GM12878 (cell line): ENCODE data around the gene OTOP3. TPM values are rescaled to one million over a fixed set of nuclear protein-coding genes. Genes with fewer than 3 reads are reported as not detected.
"Not testable (repeated sequence)": the region's sequence is repeated elsewhere in the genome, so short reads cannot be mapped to it uniquely, and the experiment has no call there.

Source experiments
- ATAC-seq: fragments of 200-7000 bp; cut with Tn5 transposase; 3 replicates; pipeline ENCODE4 v1.9.1; 2020; ENCODE audit warnings: mild to moderate bottlenecking, moderate library complexity
- BruUV-seq: library from RNA; stranded (reverse); fragments of 400-500 nt; replicated peaks from 2 replicates; lab custom pipeline; 2021; lab: Mats Ljungman, UMichigan
- CTCF ChIA-PET: fragments of 300-600 bp; sonication (Branson Sonifier 250); formaldehyde crosslinking; extraction: SDS; loops from one replicate; lab custom pipeline; 2021; ENCODE audit warnings: inconsistent platforms; lab: Yijun Ruan, JAX
- POLR2A ChIA-PET: fragments of 350-600 bp; formaldehyde crosslinking; extraction: SDS; loops from one replicate; lab custom pipeline; 2021; ENCODE audit warnings: inconsistent platforms; lab: Charles Lee
- RAD21 ChIA-PET: fragments of 300-600 bp; sonication (Branson Sonifier 250); formaldehyde crosslinking; loops from one replicate; lab custom pipeline; 2023; ENCODE audit warnings: antibody characterized with exemption; ENCODE audit not compliant: unreplicated experiment; lab: Charles Lee
- SMC1A ChIA-PET: fragments of 300-600 bp; sonication (Branson Sonifier 250); formaldehyde crosslinking; loops from one replicate; lab custom pipeline; 2023; ENCODE audit not compliant: unreplicated experiment, uncharacterized antibody; lab: Charles Lee
- DNase-seq: peaks from one replicate; pipeline ENCODE4 v3.0.0-alpha.2; 2011; ENCODE audit warnings: low read depth, low spot score
- FAIRE-seq: peaks from 3 replicates; lab custom pipeline; 2011; peaks lifted over from hg19 to GRCh38; lab: Jason Lieb, UNC
- H2AFZ ChIP-seq: 2 replicates; pipeline ENCODE4 v1.6.0; 2011; ENCODE audit warnings: low read depth, low read length, control low read depth; ENCODE audit not compliant: control insufficient read depth
- H3K27ac ChIP-seq: 2 replicates; pipeline ENCODE4 v1.5.1; 2011; ENCODE audit warnings: control low read depth; ENCODE audit not compliant: control insufficient read depth, insufficient read depth
- H3K27me3 ChIP-seq, 2 experiments: replicated peaks in 1 of 2; 2 replicates each; pipeline versions ENCODE4 v1.6.0 to v1.6.1; 2011; ENCODE audit warnings: low read length in 1 of 2; ENCODE audit not compliant: control insufficient read depth in 2 of 2, insufficient read depth in 2 of 2
- H3K36me3 ChIP-seq, 2 experiments: 2 replicates each; pipeline ENCODE4 v1.5.1; 2011; ENCODE audit warnings: low read length in 1 of 2; ENCODE audit not compliant: control insufficient read depth in 2 of 2, insufficient read depth in 2 of 2
- H3K4me1 ChIP-seq: 2 replicates; pipeline ENCODE4 v1.6.1; 2011; ENCODE audit warnings: mild to moderate bottlenecking, low read length, moderate library complexity, mixed read lengths; ENCODE audit not compliant: control insufficient read depth, insufficient read depth
- H3K4me2 ChIP-seq: 2 replicates; pipeline ENCODE4 v1.6.0; 2011; ENCODE audit warnings: control low read depth; ENCODE audit not compliant: control insufficient read depth, insufficient read depth
- H3K4me3 ChIP-seq: fragments of 200-600 bp; sonication (generic); 2 replicates; pipeline ENCODE4 v1.5.1; 2016
- H3K79me2 ChIP-seq: 2 replicates; pipeline ENCODE4 v1.6.0; 2011; ENCODE audit warnings: low read length; ENCODE audit not compliant: control insufficient read depth, insufficient read depth
- H3K9ac ChIP-seq: 2 replicates; pipeline ENCODE4 v1.8.0; 2011; ENCODE audit warnings: low read length, control low read depth, mixed read lengths; ENCODE audit not compliant: control insufficient read depth, insufficient read depth
- H3K9me3 ChIP-seq: replicated peaks from 3 replicates; pipeline ENCODE4 v1.5.1; 2011; ENCODE audit warnings: mild to moderate bottlenecking, low read length; ENCODE audit not compliant: control insufficient read depth, insufficient read depth
- H4K20me1 ChIP-seq: 2 replicates; pipeline ENCODE4 v1.6.0; 2011; ENCODE audit not compliant: control insufficient read depth, insufficient read depth
- CTCF ChIP-seq, 3 experiments: IDR thresholded peaks in 2 of 3; conservative IDR thresholded peaks in 1 of 3; 2 replicates each; pipeline ENCODE4 v1.5.1; 2011; ENCODE audit warnings: low read depth in 3 of 3, low read length in 3 of 3, mild to moderate bottlenecking in 3 of 3, control low read depth in 2 of 3, moderate library complexity in 2 of 3, inconsistent platforms in 1 of 3, mixed read lengths in 1 of 3; ENCODE audit not compliant: control insufficient read depth in 2 of 3, insufficient read depth in 1 of 3; ENCODE audit errors: extremely low read depth in 1 of 3
- PAX8 ChIP-seq: fragments of 450-650 bp; IDR thresholded peaks from 2 replicates; pipeline ENCODE4 v1.6.1; 2017; ENCODE audit warnings: mild to moderate bottlenecking, moderate library complexity
- POLR2AphosphoS2 ChIP-seq: IDR thresholded peaks from 2 replicates; pipeline ENCODE4 v1.6.1; 2011; ENCODE audit warnings: low read depth, mild to moderate bottlenecking, low read length, improper control_type of control experiment, moderate library complexity
- PRDM15 ChIP-seq: fragments of 450-650 bp; formaldehyde crosslinking; IDR thresholded peaks from 2 replicates; pipeline ENCODE4 v1.4.0; 2020; ENCODE audit warnings: mild to moderate bottlenecking, moderate library complexity
- WGBS: methylation state at CpG from one replicate; pipeline ENCODE4 v1.1.6; 2016; ENCODE audit warnings: low lambda C conversion rate; ENCODE audit not compliant: insufficient replicate concordance, insufficient coverage; ENCODE audit errors: missing lambda C conversion rate; 5-methylcytosine and 5-hydroxymethylcytosine counted together
- in situ Hi-C: fragments of 300-500 bp; cut with MboI; formaldehyde crosslinking; loops from 9 replicates; pipeline ENCODE4 v1.14.3; 2018; ENCODE audit warnings: mixed read lengths
- intact Hi-C: fragments of 100-400 bp; cut with micrococcal nuclease; formaldehyde crosslinking; loops from one replicate; pipeline ENCODE4 v1.14.2; 2022; ENCODE audit not compliant: unreplicated experiment
- polyA plus RNA-seq, 11 experiments: library from polyadenylated mRNA; depleted of rRNA in 4 of 11; unstranded in 6 of 11; stranded (reverse) in 5 of 11; fragments of >200 nt; fragmentation: Nextera tagmentation in 4 of 11; fragmentation: Illumina TruSeq in 1 of 11; extraction: Ambion mirVana in 4 of 11; extraction: Trizol in 1 of 11; gene quantifications; 1 replicate in 1 of 11; 2 replicates in 10 of 11; pipeline versions ENCODE4 v1.2.1 to v1.2.3, GENCODE V29; 2011 to 2016; ENCODE audit warnings: inconsistent platforms in 2 of 11, missing spikeins in 2 of 11, low read depth in 1 of 11
- total RNA-seq, 4 experiments: library from RNA; depleted of rRNA in 3 of 4; stranded (reverse); fragments of >200 nt in 3 of 4; fragmentation: Illumina TruSeq in 1 of 4; extraction: Trizol in 1 of 4; gene quantifications; 2 replicates each; pipeline versions ENCODE4 v1.2.1 to v1.2.3, GENCODE V29; 2013 to 2021

OTOP3 gene
- total and polyA plus RNA-seq, 10 of the 15 experiments (the other 5 are each of a cell fraction or from before 2014, with no cell fraction given) = 0.03 to 0.06 TPM; not detected in 8

- TF ChIP-seq CTCF (IDR thresholded peaks at IDR 0.05 in 2 of 3, conservative IDR thresholded peaks at IDR 0.05 in 1 of 3; ENCODE audit: control insufficient read depth in 2 of 3, extremely low read depth in 1 of 3, insufficient read depth in 1 of 3, low read depth in 3 of 3, low read length in 3 of 3) (no peak), POLR2AphosphoS2 (no peak), PAX8 (no peak), PRDM15 (no peak)
Measured at GRCh38 chr17:74907012-74907411, 28.7 kb upstream of the OTOP3 start (continued).

- FAIRE-seq, H3K4me3 ChIP-seq, H3K9ac ChIP-seq, BruUV-seq, H2AFZ ChIP-seq, POLR2A ChIA-PET, H3K9me3 ChIP-seq, H3K4me1 ChIP-seq, SMC1A ChIA-PET, intact Hi-C loops, H3K27ac ChIP-seq, H3K79me2 ChIP-seq, H3K27me3 ChIP-seq, ATAC-seq, H3K36me3 ChIP-seq, H3K4me2 ChIP-seq, H4K20me1 ChIP-seq, DNase-seq, in situ Hi-C loops: not testable (repeated sequence)
- CTCF ChIA-PET = interaction anchor here (1.8 kb wide), 1 partner anchor 52 kb away, joined by 5 read pairs; no protein-coding TSS in a partner anchor
- RAD21 ChIA-PET = interaction anchor here (1.0 kb wide), 1 partner anchor 52 kb away, joined by 3 read pairs; no protein-coding TSS in a partner anchor
- WGBS = 40% methylated on average over 4 of the region's 4 CpGs
Measured at GRCh38 chr17:74909097-74909496, 26.6 kb upstream of the OTOP3 start.

GRCh38 chr17:74911423-74911822 lies 24.3 kb upstream of the OTOP3 start:
- ChIA-PET CTCF (interaction anchor here (0.6 to 2.0 kb wide), 3 partner anchors 47 to 95 kb away, joined by 3 to 6 read pairs (median 3); no protein-coding TSS in a partner anchor), SMC1A (interaction anchor here (0.6 kb wide), 1 partner anchor 60 kb away, joined by 3 read pairs; no protein-coding TSS in a partner anchor)
- H3K4me1 ChIP-seq, H3K27me3 ChIP-seq, RAD21 ChIA-PET, FAIRE-seq, DNase-seq, H3K9me3 ChIP-seq, H3K9ac ChIP-seq, H3K79me2 ChIP-seq, H3K27ac ChIP-seq, H3K36me3 ChIP-seq, H3K4me3 ChIP-seq, ATAC-seq, H2AFZ ChIP-seq, H4K20me1 ChIP-seq, intact Hi-C loops, BruUV-seq, H3K4me2 ChIP-seq, in situ Hi-C loops, POLR2A ChIA-PET: not testable (repeated sequence)
- 15% methylated on average over 8 of the region's 8 CpGs for WGBS
